Activated CD4-positive, alpha-beta T cell treated with anti-CD3 and anti-CD28 coated beads, Interleukin-2, Interleukin-6, amounts not matched to agents 100 ng/mL and 50 ng/mL, durations not matched to agents 16 hours and 8 hours (primary cell): ENCODE results near the gene COPS2.
"Not testable (repeated sequence)": the region's sequence is repeated elsewhere in the genome, so short reads cannot be mapped to it uniquely, and the experiment has no call there.

ENCODE experiments used
- DNase-seq: peaks from one replicate; pipeline ENCODE4 v3.0.0-alpha.2; 2020

The COPS2 gene

DNA sequence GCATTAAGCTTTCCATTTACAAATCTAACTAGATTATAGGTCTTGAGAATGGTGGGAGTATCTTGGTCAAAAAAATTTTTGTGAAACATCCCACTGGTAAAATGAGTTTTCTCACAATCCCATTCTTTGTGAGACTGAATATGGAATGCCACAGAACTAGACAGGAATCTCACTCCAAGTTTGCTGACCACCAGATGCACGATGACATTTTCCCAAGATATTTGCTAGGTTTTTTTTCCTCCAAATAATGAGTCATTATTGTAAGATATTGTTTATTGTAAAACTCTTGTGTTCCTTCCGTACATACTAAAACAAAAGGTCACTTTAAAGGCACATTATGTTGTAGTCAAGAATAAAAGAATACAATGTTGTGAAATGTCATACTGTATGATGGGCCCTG, 53.9 kb downstream of the COPS2 start:
- no peak for DNase-seq

GRCh38 chr15:49096090-49096750, 59.2 kb downstream of the COPS2 start:
- DNase-seq: no peak

- no peak for DNase-seq
Measured at GRCh38 chr15:49094923-49095322, 60.5 kb downstream of the COPS2 start.

DNA sequence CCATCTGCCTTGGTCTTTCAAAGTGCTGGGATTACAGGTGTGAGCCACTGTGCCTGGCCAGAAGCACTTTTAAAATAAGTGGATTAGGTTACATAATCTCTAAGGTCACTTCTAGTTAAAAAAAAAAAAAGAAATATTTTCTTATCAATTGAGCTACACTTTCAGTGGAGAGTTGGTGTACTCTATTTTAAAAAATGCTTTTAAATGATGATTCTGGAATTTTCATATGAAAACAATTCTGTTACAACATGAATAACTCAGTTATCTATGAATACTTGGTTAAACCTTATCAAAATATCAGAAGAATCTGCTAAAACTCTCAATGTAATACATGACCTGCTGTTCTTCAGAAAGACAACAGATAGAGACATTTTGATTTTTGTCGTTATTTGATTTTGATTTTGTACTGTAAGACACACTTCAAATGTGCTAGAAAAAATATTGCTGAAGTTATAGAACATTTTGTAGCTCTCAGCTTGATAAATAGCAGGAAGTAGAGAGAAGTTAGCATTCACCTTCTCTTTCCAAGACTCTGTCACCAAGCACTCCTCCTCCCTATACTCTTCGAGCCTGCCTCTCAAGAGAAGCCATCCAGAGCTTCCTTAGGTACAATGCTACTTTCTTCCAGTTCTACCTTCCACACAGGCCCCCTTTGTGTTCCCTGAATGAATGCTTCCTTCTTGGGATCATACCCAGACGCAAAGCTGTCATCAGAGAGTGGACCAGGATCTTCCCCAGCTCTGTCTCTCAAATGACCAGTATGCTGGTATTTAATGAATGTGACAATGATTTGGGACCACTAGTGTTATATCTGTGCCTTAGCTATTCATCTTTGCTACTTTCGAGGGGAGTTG, 61.9 kb downstream of the COPS2 start:
- DNase-seq: no peak

DNA sequence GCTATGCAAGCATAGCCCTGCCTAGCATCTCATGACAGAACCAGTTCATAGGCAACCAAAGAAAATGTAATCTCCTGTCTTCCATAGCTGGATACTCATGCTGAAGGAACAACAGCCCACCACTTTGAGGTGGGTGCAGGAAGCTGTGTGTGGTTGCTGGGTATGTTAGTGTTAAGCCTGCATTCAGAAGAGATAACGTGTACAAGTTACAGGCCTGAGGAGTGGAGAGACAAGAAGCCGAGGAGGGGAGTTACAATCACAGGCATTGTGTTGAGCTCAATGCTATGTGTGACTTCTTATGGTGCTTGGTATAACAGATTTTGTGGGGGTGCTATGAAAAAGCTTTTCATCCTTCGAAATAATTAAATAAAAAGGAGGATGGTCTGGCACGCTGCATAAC, 66.4 kb downstream of the COPS2 start:
- DNase-seq: no peak

- DNase-seq: no peak
Measured at GRCh38 chr15:49085696-49086459, 69.5 kb downstream of the COPS2 start.

DNA sequence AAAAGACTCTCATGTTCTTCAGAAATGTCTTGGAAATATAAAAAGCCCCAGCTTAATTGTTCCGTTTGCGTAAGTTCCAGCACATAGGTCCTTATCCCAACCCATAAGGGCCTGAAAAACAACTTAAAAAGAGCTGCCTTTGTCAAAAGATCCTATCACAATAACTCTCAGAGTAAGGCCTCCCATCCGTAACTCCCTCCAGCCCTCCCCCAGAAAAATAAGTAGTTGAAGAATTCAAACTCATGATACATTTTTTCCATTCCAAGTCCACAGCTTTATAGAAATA, 71.2 kb downstream of the COPS2 start:
- DNase-seq: no peak

- DNase-seq: no peak
Measured at GRCh38 chr15:49083401-49084284, 71.8 kb downstream of the COPS2 start.

DNA sequence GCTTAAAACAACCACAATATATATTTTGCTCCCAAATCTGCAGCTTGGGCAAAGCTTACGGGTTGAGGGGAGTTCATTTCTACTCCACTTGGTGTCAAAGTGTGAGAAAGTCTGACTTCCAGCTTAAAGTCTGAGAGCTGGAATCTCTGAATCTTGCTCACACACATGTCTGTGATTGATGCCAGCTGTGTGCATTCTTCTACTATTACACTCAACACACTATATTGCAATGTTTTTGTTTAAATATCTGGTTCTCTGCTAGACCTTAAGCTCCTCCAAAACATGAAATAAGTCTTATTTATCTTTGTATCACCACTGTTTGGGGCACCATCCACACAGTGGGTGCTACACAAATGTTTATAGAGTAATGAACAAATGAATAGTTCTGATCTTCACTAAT, 72.4 kb downstream of the COPS2 start:
- DNase-seq: no peak

DNA sequence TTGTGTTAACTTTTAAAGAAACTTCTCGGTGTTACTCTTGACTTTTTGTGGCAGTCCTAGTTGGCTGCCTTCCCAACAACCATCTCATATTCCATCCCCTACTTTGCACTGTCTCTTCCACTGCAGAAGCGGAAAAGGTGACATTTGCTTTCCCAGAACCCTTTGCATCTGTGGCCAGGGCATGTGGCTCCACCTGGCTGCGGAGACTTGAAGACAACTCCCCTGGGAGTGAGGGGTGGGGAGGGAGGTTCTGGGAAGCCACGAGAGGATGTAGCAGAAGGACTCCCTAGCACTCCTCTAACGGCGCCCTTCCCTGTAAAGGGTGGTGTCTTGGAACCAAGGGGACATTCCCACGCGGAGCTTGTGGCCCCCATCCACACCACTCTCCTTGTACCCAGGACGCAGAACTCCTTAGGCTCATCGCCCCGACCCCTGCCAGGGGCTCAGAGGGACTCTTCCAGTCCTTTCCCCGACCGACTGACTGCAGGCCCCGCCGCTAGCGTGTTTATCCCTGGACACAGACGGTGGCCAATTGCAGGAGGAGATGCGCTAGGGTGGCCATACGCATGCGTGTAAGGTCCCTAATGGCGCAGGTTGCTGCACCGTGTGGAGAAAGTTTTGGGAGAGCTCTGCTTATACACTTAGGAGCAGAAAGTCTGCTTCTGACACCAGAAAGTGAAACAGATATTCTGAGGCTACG, 75.9 kb downstream of the COPS2 start:
- no peak for DNase-seq

DNA sequence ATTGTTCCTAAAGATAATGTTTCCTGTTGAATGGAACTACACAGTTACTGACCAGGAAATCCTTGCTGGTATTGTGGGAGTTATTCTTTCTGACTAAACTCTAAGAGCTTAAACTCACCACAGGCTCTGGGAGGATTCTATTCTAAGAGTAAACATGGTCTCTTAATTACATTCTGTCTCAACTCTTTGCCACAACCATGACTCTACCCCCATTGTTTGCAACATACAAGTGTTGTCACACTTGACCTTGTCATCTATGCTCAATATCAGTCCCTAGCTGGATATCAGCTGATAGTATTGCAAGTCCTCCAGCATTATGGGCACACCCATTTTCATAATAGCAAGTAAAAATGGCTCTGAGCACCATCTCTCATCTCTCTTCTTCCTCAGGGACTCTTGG, 79.5 kb downstream of the COPS2 start:
- DNase-seq: no peak

DNA sequence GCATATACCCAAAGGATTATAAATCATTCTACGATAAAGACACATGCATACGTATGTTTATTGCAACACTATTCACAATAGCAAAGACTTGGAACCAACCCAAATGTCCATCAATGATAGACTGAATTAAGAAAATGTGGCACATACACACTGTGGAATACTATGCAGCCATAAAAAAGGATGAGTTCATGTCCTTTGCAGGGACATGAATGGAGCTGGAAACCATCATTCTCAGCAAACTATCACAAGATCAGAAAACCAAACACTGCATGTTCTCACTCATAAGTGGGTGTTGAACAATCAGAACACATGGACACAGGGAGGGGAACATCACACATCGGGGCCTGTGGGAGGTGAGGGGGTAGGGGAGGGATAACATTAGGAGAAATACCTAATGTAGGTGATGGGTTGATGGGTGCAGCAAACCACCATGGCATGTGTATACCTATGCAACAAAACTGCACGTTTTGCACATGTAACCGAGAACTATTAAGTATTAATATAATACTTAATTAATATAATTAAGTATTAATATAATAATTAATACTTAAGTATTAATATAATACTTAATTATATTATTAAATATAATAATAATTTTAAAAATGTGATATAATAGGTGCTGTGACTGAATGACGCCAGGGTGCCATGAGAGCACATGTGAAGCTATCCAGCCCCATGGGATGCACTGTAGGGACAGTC, 80.7 kb downstream of the COPS2 start:
- not testable (repeated sequence) for DNase-seq
